PC-9 (cell line): ENCODE data around the gene KASH5. TPM values are rescaled to one million over a fixed set of nuclear protein-coding genes. Genes with fewer than 3 reads are reported as not detected.
A peak's percentile ranks its signal among the peaks of the same experiment; 100 is the strongest.
"Not testable (repeated sequence)": the region's sequence is repeated elsewhere in the genome, so short reads cannot be mapped to it uniquely, and the experiment has no call there.

ENCODE experiments used
- BruUV-seq: library from RNA; stranded (reverse); fragments of 400-500 nt; replicated peaks from 2 replicates; lab custom pipeline; 2021; lab: Mats Ljungman, UMichigan
- CTCF ChIA-PET: fragments of 300-600 bp; sonication (Branson Sonifier 250); formaldehyde crosslinking; loops from one replicate; lab custom pipeline; 2022; ENCODE audit warnings: antibody characterized with exemption; lab: Charles Lee
- POLR2A ChIA-PET: fragments of 300-600 bp; sonication (Branson Sonifier 250); formaldehyde crosslinking; loops from one replicate; lab custom pipeline; 2022; ENCODE audit warnings: antibody characterized with exemption; ENCODE audit not compliant: unreplicated experiment; lab: Charles Lee
- DNase-seq, 2 experiments: peaks; one replicate each; pipeline versions ENCODE4 v3.0.0 to v3.0.0-alpha.2; 2015 to 2022; ENCODE audit warnings: mixed read lengths in 1 of 2
- H2AFZ ChIP-seq: fragments of 200-600 bp; sonication (generic); 2 replicates; pipeline ENCODE4 v1.8.1; 2017; ENCODE audit warnings: antibody characterized with exemption
- H3F3A ChIP-seq: fragments of 200-600 bp; sonication (generic); 2 replicates; pipeline ENCODE4 v1.8.1; 2017; ENCODE audit warnings: antibody characterized with exemption, mild to moderate bottlenecking, low read depth; ENCODE audit not compliant: insufficient read depth
- H3K27ac ChIP-seq: fragments of 200-600 bp; sonication (generic); 2 replicates; pipeline ENCODE4 v1.6.1; 2016; ENCODE audit warnings: mixed run types
- H3K27me3 ChIP-seq: fragments of 200-600 bp; sonication (generic); 2 replicates; pipeline ENCODE4 v1.6.1; 2016; ENCODE audit warnings: low read depth, mixed run types; ENCODE audit not compliant: insufficient read depth
- H3K36me3 ChIP-seq: fragments of 200-600 bp; sonication (generic); 2 replicates; pipeline ENCODE4 v1.6.1; 2016; ENCODE audit warnings: low read depth, mixed run types
- H3K4me1 ChIP-seq: fragments of 200-600 bp; sonication (generic); replicated peaks from 2 replicates; pipeline ENCODE4 v1.6.1; 2016; ENCODE audit warnings: mixed run types; ENCODE audit not compliant: insufficient read depth
- H3K4me2 ChIP-seq: fragments of 200-600 bp; sonication (generic); 2 replicates; pipeline ENCODE4 v1.6.1; 2017; ENCODE audit warnings: mixed run types
- H3K4me3 ChIP-seq: fragments of 200-600 bp; sonication (generic); 2 replicates; pipeline ENCODE4 v1.6.1; 2016; ENCODE audit warnings: mixed run types
- H3K79me2 ChIP-seq: fragments of 200-600 bp; sonication (generic); 2 replicates; pipeline ENCODE4 v1.6.1; 2017; ENCODE audit warnings: low read depth, mixed run types
- H3K9me2 ChIP-seq: fragments of 200-600 bp; sonication (generic); 2 replicates; pipeline ENCODE4 v1.8.1; 2017; ENCODE audit warnings: mild to moderate bottlenecking; ENCODE audit not compliant: insufficient read depth
- H3K9me3 ChIP-seq: fragments of 200-600 bp; sonication (generic); 2 replicates; pipeline ENCODE4 v1.8.1; 2016; ENCODE audit warnings: low read depth; ENCODE audit not compliant: insufficient read depth
- H4K20me1 ChIP-seq: fragments of 200-600 bp; sonication (generic); 2 replicates; pipeline ENCODE4 v1.8.1; 2017; ENCODE audit not compliant: insufficient read depth
- CTCF ChIP-seq: fragments of 200-600 bp; sonication (generic); conservative IDR thresholded peaks from 2 replicates; pipeline ENCODE4 v1.6.1; 2017; ENCODE audit warnings: mixed run types, antibody characterized with exemption, mild to moderate bottlenecking, moderate library complexity
- EZH2 ChIP-seq: fragments of 200-600 bp; sonication (generic); IDR thresholded peaks from 2 replicates; pipeline ENCODE4 v1.8.0; 2017; ENCODE audit warnings: antibody characterized with exemption, low read depth
- intact Hi-C: fragments of 100-400 bp; cut with micrococcal nuclease; formaldehyde crosslinking; loops from one replicate; pipeline ENCODE4 v1.10.0; 2022; ENCODE audit not compliant: unreplicated experiment
- total RNA-seq: library from RNA; stranded (reverse); gene quantifications from 2 replicates; pipeline ENCODE4 v1.2.3, GENCODE V29; 2021

KASH5 gene
- total RNA-seq, 1 experiment from 2014 or later = 0.39 TPM

- H3K9me3 ChIP-seq, H2AFZ ChIP-seq, H3K36me3 ChIP-seq, BruUV-seq, H4K20me1 ChIP-seq, DNase-seq, H3K9me2 ChIP-seq, H3K27ac ChIP-seq, H3K4me1 ChIP-seq: not testable (repeated sequence)
- H3K4me2 ChIP-seq = peak overlapping the region; percentile 89
- POLR2A ChIA-PET = interaction anchor here (0.6 kb wide), 1 partner anchor 232 kb away, joined by 3 read pairs; no protein-coding TSS in a partner anchor
- peaks cover 18% of the 10 kb centered on the region for H3K27me3 ChIP-seq
- TF ChIP-seq CTCF = peak; percentile 25; the same call in 1 of the 2 replicates
- peaks cover 10% of the 10 kb centered on the region for H3K79me2 ChIP-seq
- H3K4me3 ChIP-seq = peak overlapping the region; percentile 83; the same call in 1 of the 2 replicates
- H3F3A ChIP-seq = peaks cover 64% of the 10 kb centered on the region
- intact Hi-C loops = loop anchor here (10.0 kb wide), 1 partner anchor 179 kb away; no protein-coding TSS in a partner anchor
- CTCF ChIA-PET = interaction anchor here (0.7 kb wide), 2 partner anchors 44 to 1754 kb away, joined by 5 to 11 read pairs; no protein-coding TSS in a partner anchor
Measured at GRCh38 chr19:49444100-49444700, 56.2 kb downstream of the KASH5 start.

- POLR2A ChIA-PET = no interaction called here
- H3K79me2 ChIP-seq = peaks cover 28% of the 10 kb centered on the region
- no peak for DNase-seq
Measured at GRCh38 chr19:49445997-49446396, 57.9 kb downstream of the KASH5 start.

More at GRCh38 chr19:49445997-49446396, 57.9 kb downstream of the KASH5 start:
- no TSS peak for BruUV-seq
- Histone ChIP-seq H3K4me2 (no peak overlapping the region), H4K20me1 (no peaks in the 10 kb centered on the region), H3F3A (peaks cover 56% of the 10 kb centered on the region), H3K4me1 (peaks cover 16% of the 10 kb centered on the region), H2AFZ (no peak overlapping the region), H3K9me2 (no peaks in the 10 kb centered on the region), H3K36me3 (peaks cover 7% of the 10 kb centered on the region; the same call in 1 of the 2 replicates), H3K4me3 (no peak overlapping the region), H3K27me3 (peaks cover 1% of the 10 kb centered on the region; the same call in 1 of the 2 replicates), H3K27ac (no peak overlapping the region), H3K9me3 (no peaks in the 10 kb centered on the region)
- CTCF ChIA-PET = no interaction called here
- TF ChIP-seq EZH2 (no peak), CTCF (no peak)
- intact Hi-C loops = loop anchor here (10.0 kb wide), 1 partner anchor 181 kb away; no protein-coding TSS in a partner anchor
